SU-DHL-6 (cell line): Measurements from ENCODE around the gene MOSMO.

Experiments
- EZH2phosphoT487 ChIP-seq: fragments of 200-600 bp; sonication (generic), shearing (Covaris generic); conservative IDR thresholded peaks from 2 replicates; pipeline ENCODE4 v1.6.1; 2018; ENCODE audit warnings: mild to moderate bottlenecking, antibody characterized with exemption, low read length, moderate library complexity, mixed read lengths
- TF ChIP-seq, protein P1 (sequence below): fragments of 200-600 bp; sonication (generic); IDR thresholded peaks from one replicate; pipeline ENCODE4 v1.5.1; 2017; ENCODE audit warnings: antibody characterized with exemption, mild to moderate bottlenecking, low read length, moderate library complexity; ENCODE audit not compliant: insufficient read depth, poor library complexity, severe bottlenecking

DNA sequence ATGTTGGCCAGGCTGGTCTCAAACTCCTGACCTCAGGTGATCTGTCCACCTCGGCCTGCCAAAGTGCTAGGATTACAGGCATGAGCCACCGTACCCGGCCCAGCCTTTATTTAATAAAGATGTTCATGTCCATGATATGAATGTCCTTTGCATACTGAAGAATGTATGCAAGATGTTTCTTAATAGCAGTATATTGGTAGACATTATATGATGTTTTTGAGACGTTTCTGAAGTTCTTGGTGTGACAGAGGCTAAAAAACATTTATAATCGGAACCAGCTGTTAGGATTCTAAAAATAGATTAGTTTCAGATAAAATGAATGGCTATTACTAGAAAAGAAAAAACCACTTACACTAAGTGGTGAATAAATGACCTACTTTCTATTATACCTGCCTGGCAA lies 18.8 kb upstream of the MOSMO start:
- TF ChIP-seq, protein P1, sequence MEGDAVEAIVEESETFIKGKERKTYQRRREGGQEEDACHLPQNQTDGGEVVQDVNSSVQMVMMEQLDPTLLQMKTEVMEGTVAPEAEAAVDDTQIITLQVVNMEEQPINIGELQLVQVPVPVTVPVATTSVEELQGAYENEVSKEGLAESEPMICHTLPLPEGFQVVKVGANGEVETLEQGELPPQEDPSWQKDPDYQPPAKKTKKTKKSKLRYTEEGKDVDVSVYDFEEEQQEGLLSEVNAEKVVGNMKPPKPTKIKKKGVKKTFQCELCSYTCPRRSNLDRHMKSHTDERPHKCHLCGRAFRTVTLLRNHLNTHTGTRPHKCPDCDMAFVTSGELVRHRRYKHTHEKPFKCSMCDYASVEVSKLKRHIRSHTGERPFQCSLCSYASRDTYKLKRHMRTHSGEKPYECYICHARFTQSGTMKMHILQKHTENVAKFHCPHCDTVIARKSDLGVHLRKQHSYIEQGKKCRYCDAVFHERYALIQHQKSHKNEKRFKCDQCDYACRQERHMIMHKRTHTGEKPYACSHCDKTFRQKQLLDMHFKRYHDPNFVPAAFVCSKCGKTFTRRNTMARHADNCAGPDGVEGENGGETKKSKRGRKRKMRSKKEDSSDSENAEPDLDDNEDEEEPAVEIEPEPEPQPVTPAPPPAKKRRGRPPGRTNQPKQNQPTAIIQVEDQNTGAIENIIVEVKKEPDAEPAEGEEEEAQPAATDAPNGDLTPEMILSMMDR = no peak
- no peak for TF ChIP-seq EZH2phosphoT487
